ENCODE results near the gene PLCB1. TPM values are rescaled to one million over a fixed set of nuclear protein-coding genes. Genes with fewer than 3 reads are reported as not detected.
"Not testable (repeated sequence)": the region's sequence is repeated elsewhere in the genome, so short reads cannot be mapped to it uniquely, and the experiment has no call there.

PLCB1 gene
- total RNA-seq, 4 donors from 2014 or later, result 7.2 to 28.1 (median 9.6) TPM

- H3K4me1 ChIP-seq, result peaks cover 0 to 4% (median 0%) of the 10 kb centered on the region in 4 donors
- TF ChIP-seq CTCF (IDR thresholded peaks at IDR 0.05) (no peak), POLR2A (IDR thresholded peaks at IDR 0.05) (no peak)
- no peak for DNase-seq
- H3K27ac ChIP-seq, result peak overlapping the region in 2 of 4 donors; percentile 36 to 39
- no peaks in the 10 kb centered on the region for H3K27me3 ChIP-seq
- H3K4me3 ChIP-seq, result no peak overlapping the region
- no peaks in the 10 kb centered on the region for H3K36me3 ChIP-seq
- H3K9me3 ChIP-seq, result no peaks in the 10 kb centered on the region
Observed at GRCh38 chr20:8812817-8813216, 680.8 kb downstream of the PLCB1 start.

- no peaks in the 10 kb centered on the region for H3K4me1 ChIP-seq
- TF ChIP-seq CTCF (IDR thresholded peaks at IDR 0.05), result no peak
- TF ChIP-seq POLR2A (IDR thresholded peaks at IDR 0.05), result no peak
- no peaks in the 10 kb centered on the region for H3K27me3 ChIP-seq
- no peak for DNase-seq
- H3K27ac ChIP-seq, result no peak overlapping the region
- H3K9me3 ChIP-seq, result no peaks in the 10 kb centered on the region
- H3K36me3 ChIP-seq, result no peaks in the 10 kb centered on the region
- no peak overlapping the region for H3K4me3 ChIP-seq
Observed at GRCh38 chr20:8815208-8815607, 683.1 kb downstream of the PLCB1 start.

- Histone ChIP-seq H3K4me3 (no peak overlapping the region), H3K4me1 (no peaks in the 10 kb centered on the region), H3K27ac (no peak overlapping the region), H3K9me3 (no peaks in the 10 kb centered on the region), H3K27me3 (no peaks in the 10 kb centered on the region), H3K36me3 (no peaks in the 10 kb centered on the region)
- DNase-seq, result no peak
- TF ChIP-seq POLR2A (IDR thresholded peaks at IDR 0.05) (no peak), CTCF (IDR thresholded peaks at IDR 0.05) (no peak)
Observed at GRCh38 chr20:8829256-8829655, 697.2 kb downstream of the PLCB1 start.

- H3K9me3 ChIP-seq, H3K27me3 ChIP-seq, H3K4me1 ChIP-seq, H3K27ac ChIP-seq, DNase-seq, H3K4me3 ChIP-seq, H3K36me3 ChIP-seq: not testable (repeated sequence)
Observed at GRCh38 chr20:8834294-8834693, 702.2 kb downstream of the PLCB1 start.

- H3K27ac ChIP-seq, result no peak overlapping the region
- DNase-seq, result no peak
- TF ChIP-seq POLR2A (IDR thresholded peaks at IDR 0.05) (no peak), CTCF (IDR thresholded peaks at IDR 0.05) (no peak)
Observed at GRCh38 chr20:8834851-8835250, 702.8 kb downstream of the PLCB1 start.

GRCh38 chr20:8837396-8837795, 705.3 kb downstream of the PLCB1 start:
- no peak for TF ChIP-seq CTCF (IDR thresholded peaks at IDR 0.05)
- no peak for TF ChIP-seq POLR2A (IDR thresholded peaks at IDR 0.05)
- H3K27me3 ChIP-seq, result no peaks in the 10 kb centered on the region
- H3K27ac ChIP-seq, result no peak overlapping the region
- no peaks in the 10 kb centered on the region for H3K4me1 ChIP-seq
- H3K9me3 ChIP-seq, result no peaks in the 10 kb centered on the region
- no peaks in the 10 kb centered on the region for H3K36me3 ChIP-seq
- DNase-seq, result no peak
- no peak overlapping the region for H3K4me3 ChIP-seq

More at GRCh38 chr20:8834851-8835250, 702.8 kb downstream of the PLCB1 start:
- Histone ChIP-seq H3K36me3 (no peaks in the 10 kb centered on the region), H3K4me1 (no peaks in the 10 kb centered on the region), H3K9me3 (no peaks in the 10 kb centered on the region), H3K27me3 (no peaks in the 10 kb centered on the region), H3K4me3 (no peak overlapping the region)

Data from Peyer's patch (tissue), 4 donors.